CD14-positive monocyte (primary cell): Measurements from ENCODE around the gene ABI1. TPM values are rescaled to one million over a fixed set of nuclear protein-coding genes. Genes with fewer than 3 reads are reported as not detected.

ENCODE experiments used
- DNase-seq, 3 donors: peaks; one replicate each; pipeline ENCODE4 v3.0.0-alpha.2; 2011 to 2022
- H2AFZ ChIP-seq: 2 replicates; pipeline ENCODE4 v1.6.0; 2012; ENCODE audit warnings: mild to moderate bottlenecking, low read depth, low read length, inconsistent platforms; ENCODE audit not compliant: insufficient read depth, poor library complexity, severe bottlenecking
- H3K27ac ChIP-seq, 2 donors: 1 replicate in 1 of 2; 2 replicates in 1 of 2; pipeline ENCODE4 v1.5.1; 2012 to 2013; ENCODE audit warnings: low read length in 2 of 2, control low read depth in 1 of 2, inconsistent platforms in 1 of 2, low read depth in 1 of 2, mild to moderate bottlenecking in 1 of 2
- H3K27me3 ChIP-seq, 2 donors: one replicate each; pipeline versions ENCODE4 v1.6.0 to v1.6.1; 2011 to 2013; ENCODE audit warnings: low read length in 2 of 2; ENCODE audit not compliant: control insufficient read depth in 2 of 2, insufficient read depth in 2 of 2
- H3K36me3 ChIP-seq, 2 donors: replicated peaks in 1 of 2; 1 replicate in 1 of 2; 2 replicates in 1 of 2; pipeline versions ENCODE4 v1.5.1 to v1.6.1; 2012 to 2013; ENCODE audit warnings: low read length in 2 of 2, control low read depth in 1 of 2, inconsistent platforms in 1 of 2, mild to moderate bottlenecking in 1 of 2; ENCODE audit not compliant: insufficient read depth in 2 of 2, control insufficient read depth in 1 of 2
- H3K4me1 ChIP-seq, 2 donors: 1 replicate in 1 of 2; 2 replicates in 1 of 2; pipeline versions ENCODE4 v1.5.1 to v1.6.1; 2012 to 2013; ENCODE audit warnings: low read length in 2 of 2, control low read depth in 1 of 2, inconsistent platforms in 1 of 2, mild to moderate bottlenecking in 1 of 2, moderate library complexity in 1 of 2; ENCODE audit not compliant: insufficient read depth in 2 of 2, control insufficient read depth in 1 of 2
- H3K4me2 ChIP-seq: replicated peaks from 2 replicates; pipeline ENCODE3; 2012; ENCODE audit warnings: low read length, moderate library complexity, mild to moderate bottlenecking; ENCODE audit not compliant: poor library complexity, severe bottlenecking; ENCODE audit errors: extremely low read depth
- H3K4me3 ChIP-seq, 3 experiments: fragments of 200-600 bp in 1 of 3; sonication (generic) in 1 of 3; replicated peaks in 1 of 3; 1 replicate in 2 of 3; 2 replicates in 1 of 3; pipeline ENCODE4 v1.5.1; 2011 to 2013; ENCODE audit warnings: low read length in 3 of 3, mild to moderate bottlenecking in 3 of 3, control low read depth in 2 of 3, low read depth in 2 of 3, inconsistent platforms in 1 of 3, moderate library complexity in 1 of 3
- H3K79me2 ChIP-seq: 2 replicates; pipeline ENCODE4 v1.6.0; 2012; ENCODE audit warnings: mild to moderate bottlenecking, control low read depth, inconsistent platforms, low read length, moderate library complexity; ENCODE audit not compliant: insufficient read depth
- H3K9ac ChIP-seq: 2 replicates; pipeline ENCODE4 v1.6.0; 2017; ENCODE audit warnings: low read length, mild to moderate bottlenecking; ENCODE audit not compliant: insufficient read depth, poor library complexity, severe bottlenecking
- H3K9me3 ChIP-seq, 2 donors: replicated peaks in 1 of 2; 1 replicate in 1 of 2; 2 replicates in 1 of 2; pipeline versions ENCODE4 v1.5.1 to v1.6.1; 2012 to 2013; ENCODE audit warnings: low read length in 2 of 2, control low read depth in 1 of 2; ENCODE audit not compliant: control insufficient read depth in 1 of 2, insufficient read depth in 1 of 2
- H4K20me1 ChIP-seq: 2 replicates; pipeline ENCODE4 v1.6.0; 2012; ENCODE audit warnings: mild to moderate bottlenecking, low read length, control low read depth, moderate library complexity; ENCODE audit not compliant: insufficient read depth
- H3K27ac Mint-ChIP-seq, 7 donors: one replicate each; pipeline ENCODE4 v1.8.0; 2020; ENCODE audit warnings: mild to moderate bottlenecking in 7 of 7, mixed read lengths in 7 of 7, moderate library complexity in 6 of 7, inconsistent platforms in 2 of 7
- H3K27me3 Mint-ChIP-seq, 3 donors: one replicate each; pipeline ENCODE4 v1.8.0; 2021 to 2022; ENCODE audit warnings: low read depth in 3 of 3, mild to moderate bottlenecking in 3 of 3, mixed read lengths in 3 of 3, moderate library complexity in 3 of 3, inconsistent platforms in 1 of 3
- H3K36me3 Mint-ChIP-seq, 2 donors: one replicate each; pipeline ENCODE4 v1.8.0; 2020; ENCODE audit warnings: mixed read lengths in 2 of 2, inconsistent platforms in 1 of 2, mild to moderate bottlenecking in 1 of 2
- H3K4me1 Mint-ChIP-seq: one replicate; pipeline ENCODE4 v1.8.0; 2020; ENCODE audit warnings: mild to moderate bottlenecking, mixed read lengths
- H3K4me3 Mint-ChIP-seq, 2 donors: one replicate each; pipeline ENCODE4 v1.8.0; 2020; ENCODE audit warnings: mild to moderate bottlenecking in 2 of 2, mixed read lengths in 2 of 2, moderate library complexity in 1 of 2
- H3K9me3 Mint-ChIP-seq, 7 donors: one replicate each; pipeline ENCODE4 v1.8.0; 2020 to 2022; ENCODE audit warnings: mixed read lengths in 7 of 7, mild to moderate bottlenecking in 6 of 7, moderate library complexity in 6 of 7, inconsistent platforms in 2 of 7
- WGBS: methylation state at CpG from one replicate; pipeline ENCODE4 v1.1.5; 2013; ENCODE audit warnings: missing lambda C conversion rate; ENCODE audit not compliant: insufficient coverage; 5-methylcytosine and 5-hydroxymethylcytosine counted together
- intact Hi-C, 2 donors: fragments of 100-400 bp; cut with micrococcal nuclease; formaldehyde crosslinking; loops; one replicate each; pipeline versions ENCODE4 v1.15.0 to v1.15.1; 2023
- polyA plus RNA-seq, 3 donors: library from polyadenylated mRNA; depleted of rRNA in 1 of 3; unstranded in 2 of 3; stranded (reverse) in 1 of 3; fragments of 300-500 nt in 2 of 3; fragments of >200 nt in 1 of 3; fragmentation: Illumina TruSeq in 2 of 3; gene quantifications; 1 replicate in 2 of 3; 2 replicates in 1 of 3; pipeline ENCODE4 v1.2.3, GENCODE V29; 2012 to 2021
- TF ChIP-seq, protein P1 (sequence below): fragments of 200-600 bp; IDR thresholded peaks from one replicate; pipeline ENCODE4 v1.8.0; 2022; ENCODE audit warnings: antibody characterized with exemption, mild to moderate bottlenecking

Gene ABI1
- polyA plus RNA-seq, 3 donors, result 39.8 to 77.2 (median 61.5) TPM

DNA sequence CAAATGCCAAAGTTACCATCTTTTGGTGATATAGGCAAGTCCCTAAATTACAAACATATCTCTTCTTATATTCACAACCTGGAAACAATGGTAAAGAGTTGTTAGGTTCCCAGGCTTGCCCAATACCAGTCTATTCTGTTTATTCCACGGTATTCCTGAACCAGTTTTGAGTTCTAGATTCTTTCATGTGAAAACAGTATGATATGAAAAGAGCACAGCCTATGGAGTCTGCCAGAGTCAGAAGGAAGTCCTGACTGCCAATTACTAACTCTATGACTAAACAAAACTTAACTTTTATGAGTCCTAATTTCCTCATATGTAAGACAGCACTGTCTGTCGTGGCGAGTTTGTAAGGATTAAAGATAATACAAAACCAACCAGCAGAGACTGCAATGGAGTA, 5.6 kb downstream of the ABI1 start:
- intact Hi-C loops, result no loop called here
- Histone ChIP-seq H3K4me1 (peaks cover 43 to 69% of the 10 kb centered on the region in 2 donors), H3K4me3 (no peak overlapping the region), H3K79me2 (peaks cover 100% of the 10 kb centered on the region), H3K9ac (no peak overlapping the region), H4K20me1 (peaks cover 98% of the 10 kb centered on the region), H2AFZ (no peak overlapping the region), H3K9me3 (no peaks in the 10 kb centered on the region), H3K4me2 (peak overlapping the region; percentile 39), H3K27ac (peak overlapping the region in 1 of 2 donors; percentile 51), H3K36me3 (no peaks in the 10 kb centered on the region), H3K27me3 (no peaks in the 10 kb centered on the region)
- TF ChIP-seq, protein P1, sequence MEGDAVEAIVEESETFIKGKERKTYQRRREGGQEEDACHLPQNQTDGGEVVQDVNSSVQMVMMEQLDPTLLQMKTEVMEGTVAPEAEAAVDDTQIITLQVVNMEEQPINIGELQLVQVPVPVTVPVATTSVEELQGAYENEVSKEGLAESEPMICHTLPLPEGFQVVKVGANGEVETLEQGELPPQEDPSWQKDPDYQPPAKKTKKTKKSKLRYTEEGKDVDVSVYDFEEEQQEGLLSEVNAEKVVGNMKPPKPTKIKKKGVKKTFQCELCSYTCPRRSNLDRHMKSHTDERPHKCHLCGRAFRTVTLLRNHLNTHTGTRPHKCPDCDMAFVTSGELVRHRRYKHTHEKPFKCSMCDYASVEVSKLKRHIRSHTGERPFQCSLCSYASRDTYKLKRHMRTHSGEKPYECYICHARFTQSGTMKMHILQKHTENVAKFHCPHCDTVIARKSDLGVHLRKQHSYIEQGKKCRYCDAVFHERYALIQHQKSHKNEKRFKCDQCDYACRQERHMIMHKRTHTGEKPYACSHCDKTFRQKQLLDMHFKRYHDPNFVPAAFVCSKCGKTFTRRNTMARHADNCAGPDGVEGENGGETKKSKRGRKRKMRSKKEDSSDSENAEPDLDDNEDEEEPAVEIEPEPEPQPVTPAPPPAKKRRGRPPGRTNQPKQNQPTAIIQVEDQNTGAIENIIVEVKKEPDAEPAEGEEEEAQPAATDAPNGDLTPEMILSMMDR, result no peak
- H3K4me1 Mint-ChIP-seq, result peaks cover 63% of the 10 kb centered on the region
- peaks cover 0 to 3% (median 0%) of the 10 kb centered on the region in 7 donors for H3K9me3 Mint-ChIP-seq
- H3K27me3 Mint-ChIP-seq, result peaks cover 0 to 3% (median 0%) of the 10 kb centered on the region in 3 donors
- 20% methylated on average over 2 of the region's 3 CpGs for WGBS
- peaks cover 3 to 4% of the 10 kb centered on the region in 2 donors for H3K36me3 Mint-ChIP-seq
- H3K27ac Mint-ChIP-seq, result peak overlapping the region in 1 of 7 donors; percentile 8
- H3K4me3 Mint-ChIP-seq, result no peak overlapping the region
- peak; percentile 18 to 56 (median 47) for DNase-seq

DNA sequence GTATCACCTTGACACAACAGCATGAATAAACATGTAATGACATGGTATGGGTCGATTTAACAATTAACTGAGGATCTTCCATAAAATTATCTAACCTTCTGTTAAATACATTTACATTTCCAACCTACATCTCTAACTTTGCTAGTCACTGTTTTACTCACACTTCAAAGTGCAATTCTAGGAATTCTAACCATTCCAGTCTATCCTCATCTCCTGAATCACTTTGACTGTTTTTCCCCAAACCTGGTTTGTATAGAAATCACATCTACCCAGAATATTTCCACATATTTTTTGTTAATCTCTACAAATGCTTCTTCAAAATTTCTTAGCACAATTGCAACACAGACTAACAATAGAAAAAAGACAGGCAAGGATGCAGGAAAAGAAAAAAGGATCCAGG, 6.2 kb downstream of the ABI1 start:
- Mint-ChIP-seq H3K4me3 (no peak overlapping the region), H3K27me3 (peaks cover 0 to 3% (median 0%) of the 10 kb centered on the region in 3 donors), H3K36me3 (peaks cover 3 to 4% of the 10 kb centered on the region in 2 donors), H3K4me1 (peaks cover 64% of the 10 kb centered on the region), H3K9me3 (peaks cover 0 to 3% (median 0%) of the 10 kb centered on the region in 7 donors), H3K27ac (peak overlapping the region in 1 of 7 donors; percentile 66)
- Histone ChIP-seq H3K4me1 (peaks cover 43 to 67% of the 10 kb centered on the region in 2 donors), H3K79me2 (peaks cover 100% of the 10 kb centered on the region), H3K9me3 (no peaks in the 10 kb centered on the region), H2AFZ (no peak overlapping the region), H3K27ac (peak overlapping the region in 1 of 2 donors; percentile 51), H3K9ac (no peak overlapping the region), H3K27me3 (no peaks in the 10 kb centered on the region), H3K4me3 (no peak overlapping the region), H4K20me1 (peaks cover 100% of the 10 kb centered on the region), H3K4me2 (peak overlapping the region; percentile 39), H3K36me3 (no peaks in the 10 kb centered on the region)
- TF ChIP-seq, protein P1, result no peak
- intact Hi-C loops, result no loop called here
- WGBS, result 88% methylated on average over 1 of the region's 1 CpG
- no peak for DNase-seq
